ENCODE data around the gene PBX4.

DNA sequence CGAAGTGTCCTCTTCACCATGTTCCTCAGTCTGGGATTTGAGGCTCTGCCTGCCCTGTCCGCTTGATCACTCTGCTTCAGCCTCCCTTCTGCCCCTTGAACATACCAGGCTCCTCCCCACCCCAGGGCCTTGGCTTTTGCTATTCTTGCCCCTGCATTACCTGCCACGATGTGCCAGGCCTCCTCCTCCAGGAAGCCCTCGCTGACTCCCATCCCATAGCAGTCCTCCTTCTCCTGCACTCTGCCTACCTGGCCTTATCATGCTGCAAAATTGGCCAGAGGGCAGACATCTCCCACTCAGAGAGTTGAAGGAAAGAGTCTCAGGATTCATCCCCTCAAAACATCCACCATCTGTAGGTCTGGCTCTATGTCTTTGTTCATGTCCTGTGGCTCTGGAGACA lies 87.6 kb downstream of the PBX4 start:
- TF ChIP-seq, protein P1, sequence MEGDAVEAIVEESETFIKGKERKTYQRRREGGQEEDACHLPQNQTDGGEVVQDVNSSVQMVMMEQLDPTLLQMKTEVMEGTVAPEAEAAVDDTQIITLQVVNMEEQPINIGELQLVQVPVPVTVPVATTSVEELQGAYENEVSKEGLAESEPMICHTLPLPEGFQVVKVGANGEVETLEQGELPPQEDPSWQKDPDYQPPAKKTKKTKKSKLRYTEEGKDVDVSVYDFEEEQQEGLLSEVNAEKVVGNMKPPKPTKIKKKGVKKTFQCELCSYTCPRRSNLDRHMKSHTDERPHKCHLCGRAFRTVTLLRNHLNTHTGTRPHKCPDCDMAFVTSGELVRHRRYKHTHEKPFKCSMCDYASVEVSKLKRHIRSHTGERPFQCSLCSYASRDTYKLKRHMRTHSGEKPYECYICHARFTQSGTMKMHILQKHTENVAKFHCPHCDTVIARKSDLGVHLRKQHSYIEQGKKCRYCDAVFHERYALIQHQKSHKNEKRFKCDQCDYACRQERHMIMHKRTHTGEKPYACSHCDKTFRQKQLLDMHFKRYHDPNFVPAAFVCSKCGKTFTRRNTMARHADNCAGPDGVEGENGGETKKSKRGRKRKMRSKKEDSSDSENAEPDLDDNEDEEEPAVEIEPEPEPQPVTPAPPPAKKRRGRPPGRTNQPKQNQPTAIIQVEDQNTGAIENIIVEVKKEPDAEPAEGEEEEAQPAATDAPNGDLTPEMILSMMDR (IDR thresholded peaks at IDR 0.05), result no peak
- TF ChIP-seq POLR2AphosphoS5 (IDR thresholded peaks at IDR 0.05), result no peak
- no peak for TF ChIP-seq POLR2A (IDR thresholded peaks at IDR 0.05)
- TF ChIP-seq EP300 (IDR thresholded peaks at IDR 0.05), result no peak
